ENCODE measurements around the gene CBL. TPM values are rescaled to one million over a fixed set of nuclear protein-coding genes. Genes with fewer than 3 reads are reported as not detected.

The CBL gene
- total RNA-seq (2013), result 16.7 TPM
- polyA plus RNA-seq (10 to 100 TPM in 2 of 3 donors, 1 to 10 TPM in 1; 7.6 to 24.0 (median 23.1) TPM), polyA minus RNA-seq (9.1 and 11.6 TPM in 2 replicates), total RNA-seq (101 to 607 (median 146) reads per million in 11 experiments)

DNA sequence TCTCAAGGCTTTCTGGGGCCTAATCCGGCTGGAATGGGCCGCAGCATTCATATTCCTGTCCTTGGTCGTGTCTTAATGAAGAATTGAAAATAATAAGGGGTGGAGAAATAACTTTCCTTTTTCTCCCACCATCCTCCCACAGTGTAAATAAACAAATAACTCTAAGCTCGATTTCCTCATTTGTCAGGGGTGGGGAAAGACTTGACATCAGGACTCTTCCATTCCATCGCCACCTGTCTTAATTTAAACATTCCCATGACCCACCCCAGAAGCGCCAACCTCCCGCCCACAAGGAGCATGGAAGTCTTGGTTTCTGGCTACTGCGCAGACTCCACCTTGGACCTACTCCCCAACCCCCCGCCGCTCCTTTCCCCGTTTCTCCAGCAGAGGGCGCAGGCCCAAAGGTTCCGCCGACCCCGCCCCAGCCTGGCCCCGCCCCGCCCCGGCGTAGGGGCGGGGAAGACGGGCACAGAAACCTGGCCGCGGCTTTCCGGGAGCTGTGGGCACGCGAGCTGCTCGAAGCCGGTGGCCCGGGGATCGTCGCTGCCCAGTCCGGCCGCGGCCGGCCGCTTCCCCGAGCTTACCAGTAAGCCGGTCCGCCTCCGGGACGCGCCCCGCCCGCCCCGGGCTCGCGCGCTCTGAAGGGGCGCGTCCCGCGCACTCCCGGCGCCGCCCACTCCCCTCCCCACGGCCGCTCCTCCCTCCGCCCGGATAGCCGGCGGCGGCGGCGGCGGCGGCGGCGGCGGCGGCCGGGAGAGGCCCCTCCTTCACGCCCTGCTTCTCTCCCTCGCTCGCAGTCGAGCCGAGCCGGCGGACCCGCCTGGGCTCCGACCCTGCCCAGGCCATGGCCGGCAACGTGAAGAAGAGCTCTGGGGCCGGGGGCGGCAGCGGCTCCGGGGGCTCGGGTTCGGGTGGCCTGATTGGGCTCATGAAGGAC is at the start of gene CBL:
TSS of gene CBL (plus strand) at position 766 of the 937 bp plus-strand sequence. CDS start at position 845, 79 bp downstream.
- Histone ChIP-seq H3K9ac (ENCODE audit: insufficient read depth, low read length, poor library complexity, severe bottlenecking) (peak within 1 kb of the TSS; percentile 78), H3K4me3 (replicated peaks in 1 of 3; ENCODE audit: low read depth in 2 of 3, low read length in 3 of 3) (peak within 1 kb of the TSS; percentile 85 to 99 (median 96)), H3K27me3 (ENCODE audit: control insufficient read depth in 2 of 2, insufficient read depth in 2 of 2, low read length in 2 of 2) (no peaks in the 10 kb centered on the region), H3K36me3 (replicated peaks in 1 of 2; ENCODE audit: control insufficient read depth in 1 of 2, insufficient read depth in 2 of 2, low read length in 2 of 2) (no peaks in the 10 kb centered on the region), H3K9me3 (replicated peaks in 1 of 2; ENCODE audit: control insufficient read depth in 1 of 2, insufficient read depth in 1 of 2, low read length in 2 of 2) (no peaks in the 10 kb centered on the region), H3K4me1 (ENCODE audit: control insufficient read depth in 1 of 2, insufficient read depth in 2 of 2, low read length in 2 of 2) (peaks cover 43 to 53% of the 10 kb centered on the region in 2 donors), H3K27ac (ENCODE audit: low read depth in 1 of 2, low read length in 2 of 2) (peak within 1 kb of the TSS; percentile 78 to 81), H4K20me1 (ENCODE audit: insufficient read depth, low read length) (peaks cover 42% of the 10 kb centered on the region), H3K79me2 (ENCODE audit: insufficient read depth, low read length) (peaks cover 47% of the 10 kb centered on the region), H2AFZ (ENCODE audit: insufficient read depth, low read depth, low read length, poor library complexity, severe bottlenecking) (peak within 1 kb of the TSS; percentile 76), H3K4me2 (replicated peaks; ENCODE audit: extremely low read depth, low read length, poor library complexity, severe bottlenecking) (peak within 1 kb of the TSS; percentile 96)
- Mint-ChIP-seq H3K9me3 (no peaks in the 10 kb centered on the region), H3K4me3 (peak within 1 kb of the TSS; percentile 97 to 99), H3K27me3 (ENCODE audit: low read depth in 3 of 3) (no peaks in the 10 kb centered on the region), H3K36me3 (peaks cover 0 to 3% of the 10 kb centered on the region in 2 donors), H3K27ac (peak within 1 kb of the TSS; percentile 93 to 98 (median 96)), H3K4me1 (peaks cover 45% of the 10 kb centered on the region)
- TF ChIP-seq, protein P1, sequence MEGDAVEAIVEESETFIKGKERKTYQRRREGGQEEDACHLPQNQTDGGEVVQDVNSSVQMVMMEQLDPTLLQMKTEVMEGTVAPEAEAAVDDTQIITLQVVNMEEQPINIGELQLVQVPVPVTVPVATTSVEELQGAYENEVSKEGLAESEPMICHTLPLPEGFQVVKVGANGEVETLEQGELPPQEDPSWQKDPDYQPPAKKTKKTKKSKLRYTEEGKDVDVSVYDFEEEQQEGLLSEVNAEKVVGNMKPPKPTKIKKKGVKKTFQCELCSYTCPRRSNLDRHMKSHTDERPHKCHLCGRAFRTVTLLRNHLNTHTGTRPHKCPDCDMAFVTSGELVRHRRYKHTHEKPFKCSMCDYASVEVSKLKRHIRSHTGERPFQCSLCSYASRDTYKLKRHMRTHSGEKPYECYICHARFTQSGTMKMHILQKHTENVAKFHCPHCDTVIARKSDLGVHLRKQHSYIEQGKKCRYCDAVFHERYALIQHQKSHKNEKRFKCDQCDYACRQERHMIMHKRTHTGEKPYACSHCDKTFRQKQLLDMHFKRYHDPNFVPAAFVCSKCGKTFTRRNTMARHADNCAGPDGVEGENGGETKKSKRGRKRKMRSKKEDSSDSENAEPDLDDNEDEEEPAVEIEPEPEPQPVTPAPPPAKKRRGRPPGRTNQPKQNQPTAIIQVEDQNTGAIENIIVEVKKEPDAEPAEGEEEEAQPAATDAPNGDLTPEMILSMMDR (IDR thresholded peaks at IDR 0.05), result peak; percentile 92
- WGBS (ENCODE audit: insufficient coverage), result under 1% methylated on average over 66 of the region's 88 CpGs
- peak; percentile 87 to 89 (median 87) for DNase-seq
- intact Hi-C loops (cut with micrococcal nuclease), result no loop called here

DNA sequence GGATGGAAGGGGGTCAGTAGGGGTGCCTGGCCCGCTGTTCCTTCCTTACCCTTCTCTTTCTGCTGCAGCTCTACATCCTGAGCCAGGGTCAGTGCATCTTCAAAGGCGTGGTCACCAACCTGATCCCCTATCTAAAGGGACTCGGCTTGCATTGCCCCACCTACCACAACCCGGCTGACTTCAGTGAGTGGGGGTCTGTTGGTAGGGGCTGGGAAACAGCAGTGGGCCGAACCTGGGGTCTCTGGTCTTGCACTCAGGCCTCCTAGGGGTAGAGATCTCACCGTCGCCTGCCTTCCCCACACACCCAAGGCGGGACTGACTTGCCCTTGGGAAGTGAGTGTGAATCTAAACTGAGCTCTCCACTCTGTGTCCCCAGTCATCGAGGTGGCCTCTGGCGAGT is 49.6 kb upstream of the CBL start:
- TF ChIP-seq, protein P1 (IDR thresholded peaks at IDR 0.05), result no peak
- Histone ChIP-seq H3K4me1 (ENCODE audit: control insufficient read depth in 1 of 2, insufficient read depth in 2 of 2, low read length in 2 of 2) (no peaks in the 10 kb centered on the region), H3K36me3 (replicated peaks in 1 of 2; ENCODE audit: control insufficient read depth in 1 of 2, insufficient read depth in 2 of 2, low read length in 2 of 2) (no peaks in the 10 kb centered on the region), H3K27me3 (ENCODE audit: control insufficient read depth in 2 of 2, insufficient read depth in 2 of 2, low read length in 2 of 2) (peaks cover 0 to 6% of the 10 kb centered on the region in 2 donors), H4K20me1 (ENCODE audit: insufficient read depth, low read length) (no peaks in the 10 kb centered on the region), H3K4me2 (replicated peaks; ENCODE audit: extremely low read depth, low read length, poor library complexity, severe bottlenecking) (no peak overlapping the region), H3K4me3 (replicated peaks in 1 of 3; ENCODE audit: low read depth in 2 of 3, low read length in 3 of 3) (no peak overlapping the region), H2AFZ (ENCODE audit: insufficient read depth, low read depth, low read length, poor library complexity, severe bottlenecking) (no peak overlapping the region), H3K9ac (ENCODE audit: insufficient read depth, low read length, poor library complexity, severe bottlenecking) (no peak overlapping the region), H3K79me2 (ENCODE audit: insufficient read depth, low read length) (no peaks in the 10 kb centered on the region), H3K27ac (ENCODE audit: low read depth in 1 of 2, low read length in 2 of 2) (no peak overlapping the region), H3K9me3 (replicated peaks in 1 of 2; ENCODE audit: control insufficient read depth in 1 of 2, insufficient read depth in 1 of 2, low read length in 2 of 2) (no peaks in the 10 kb centered on the region)
- Mint-ChIP-seq H3K4me3 (no peak overlapping the region), H3K9me3 (peaks cover 0 to 8% (median 0%) of the 10 kb centered on the region in 7 donors), H3K27ac (no peak overlapping the region), H3K4me1 (peaks cover 6% of the 10 kb centered on the region), H3K36me3 (no peaks in the 10 kb centered on the region), H3K27me3 (ENCODE audit: low read depth in 3 of 3) (peaks cover 26 to 40% (median 34%) of the 10 kb centered on the region in 3 donors)
- intact Hi-C loops (cut with micrococcal nuclease), result no loop called here
- 86% methylated on average over 2 of the region's 10 CpGs for WGBS (ENCODE audit: insufficient coverage)
- no peak for DNase-seq

Data from CD14-positive monocyte (primary cell).